SK-N-SH (cell line): ENCODE data around the gene HSF2. TPM values are rescaled to one million over a fixed set of nuclear protein-coding genes. Genes with fewer than 3 reads are reported as not detected.

Experiments
- CTCF ChIA-PET: fragments of 300-600, 350-600 bp; formaldehyde crosslinking; extraction: SDS; loops from one replicate; lab custom pipeline; 2021; lab: Yijun Ruan, JAX
- POLR2A ChIA-PET: fragments of 350-600 bp; sonication (Branson Sonifier 250); formaldehyde crosslinking; extraction: SDS; loops from one replicate; lab custom pipeline; 2020; ENCODE audit warnings: antibody characterized with exemption, inconsistent platforms; lab: Yijun Ruan, JAX
- DNase-seq: peaks from one replicate; pipeline ENCODE4 v3.0.0; 2012
- H2AFZ ChIP-seq: fragments of 200-600 bp; sonication (generic); 2 replicates; pipeline ENCODE4 v1.8.1; 2016; ENCODE audit warnings: antibody characterized with exemption, mild to moderate bottlenecking, low read depth
- H3F3A ChIP-seq: fragments of 200-600 bp; sonication (generic); replicated peaks from 2 replicates; pipeline ENCODE3; 2016; ENCODE audit warnings: antibody characterized with exemption, mild to moderate bottlenecking; ENCODE audit not compliant: insufficient read depth
- H3K27ac ChIP-seq, 2 experiments: fragments of 200-500 bp in 1 of 2; fragments of 200-600 bp in 1 of 2; sonication (Bioruptor generic) in 1 of 2; sonication (generic), shearing (Covaris generic) in 1 of 2; 2 replicates each; pipeline versions ENCODE4 v1.5.1 to v1.6.1; 2014 to 2016; ENCODE audit warnings: low read depth in 2 of 2, inconsistent platforms in 1 of 2, low read length in 1 of 2, mild to moderate bottlenecking in 1 of 2, mixed read lengths in 1 of 2
- H3K27me3 ChIP-seq: fragments of 200-600 bp; sonication (generic), shearing (Covaris generic); 2 replicates; pipeline ENCODE4 v1.6.1; 2016; ENCODE audit warnings: mixed run types; ENCODE audit not compliant: insufficient read depth
- H3K36me3 ChIP-seq, 2 experiments: fragments of 200-500 bp in 1 of 2; fragments of 200-600 bp in 1 of 2; sonication (Bioruptor generic) in 1 of 2; sonication (generic) in 1 of 2; replicated peaks in 1 of 2; 2 replicates each; pipeline versions ENCODE3 to v1.5.1; 2014 to 2016; ENCODE audit warnings: low read length in 1 of 2, mild to moderate bottlenecking in 1 of 2; ENCODE audit not compliant: insufficient read depth in 2 of 2, control insufficient read depth in 1 of 2
- H3K4me1 ChIP-seq, 2 experiments: fragments of 200-500 bp in 1 of 2; fragments of 200-600 bp in 1 of 2; sonication (Bioruptor generic) in 1 of 2; sonication (generic), shearing (Covaris generic) in 1 of 2; 2 replicates each; pipeline versions ENCODE4 v1.5.1 to v1.6.1; 2014 to 2016; ENCODE audit warnings: low read depth in 1 of 2, low read length in 1 of 2, mixed run types in 1 of 2; ENCODE audit not compliant: insufficient read depth in 2 of 2, control insufficient read depth in 1 of 2
- H3K4me2 ChIP-seq: fragments of 200-600 bp; sonication (generic), shearing (Covaris generic); 2 replicates; pipeline ENCODE4 v1.6.1; 2017; ENCODE audit warnings: mixed run types
- H3K4me3 ChIP-seq, 2 experiments: fragments of 200-500 bp in 1 of 2; fragments of 200-600 bp in 1 of 2; sonication (Bioruptor generic) in 1 of 2; sonication (generic), shearing (Covaris generic) in 1 of 2; 2 replicates each; pipeline versions ENCODE4 v1.5.1 to v1.8.1; 2014 to 2016; ENCODE audit warnings: low read depth in 2 of 2, inconsistent platforms in 1 of 2, low read length in 1 of 2, mild to moderate bottlenecking in 1 of 2, mixed read lengths in 1 of 2, moderate library complexity in 1 of 2
- H3K79me2 ChIP-seq: fragments of 200-600 bp; sonication (generic); 2 replicates; pipeline ENCODE4 v1.8.1; 2017; ENCODE audit warnings: mild to moderate bottlenecking; ENCODE audit not compliant: insufficient read depth
- H3K9ac ChIP-seq: fragments of 200-600 bp; sonication (generic); 2 replicates; pipeline ENCODE4 v1.6.1; 2017; ENCODE audit warnings: mixed run types
- H3K9me2 ChIP-seq: fragments of 200-600 bp; sonication (generic); 2 replicates; pipeline ENCODE4 v1.6.1; 2017; ENCODE audit warnings: mixed run types
- H3K9me3 ChIP-seq: fragments of 200-600 bp; sonication (generic); 2 replicates; pipeline ENCODE4 v1.6.1; 2017; ENCODE audit warnings: mixed run types, mild to moderate bottlenecking, moderate library complexity
- H4K20me1 ChIP-seq: fragments of 200-600 bp; sonication (generic); 2 replicates; pipeline ENCODE4 v1.6.1; 2017; ENCODE audit warnings: mild to moderate bottlenecking, mixed run types; ENCODE audit not compliant: insufficient read depth
- CHD2 ChIP-seq: fragments of 150-350 bp; IDR thresholded peaks from 2 replicates; pipeline ENCODE4 v1.6.1; 2018; ENCODE audit warnings: low read length; ENCODE audit not compliant: partially characterized antibody
- CTCF ChIP-seq: fragments of 200-600 bp; sonication (generic); IDR thresholded peaks from 2 replicates; pipeline ENCODE4 v1.6.1; 2017; ENCODE audit warnings: antibody characterized with exemption, mild to moderate bottlenecking, moderate library complexity
- EP300 ChIP-seq, 2 experiments: IDR thresholded peaks; 2 replicates each; pipeline versions ENCODE4 v1.4.0 to v1.6.1; 2012; ENCODE audit warnings: borderline replicate concordance in 1 of 2, low read depth in 1 of 2, low read length in 1 of 2
- EZH2phosphoT487 ChIP-seq: fragments of 200-600 bp; sonication (generic); IDR thresholded peaks from 2 replicates; pipeline ENCODE4 v1.6.1; 2017; ENCODE audit warnings: low read depth, mixed run types, mild to moderate bottlenecking, antibody characterized with exemption, moderate library complexity, borderline replicate concordance
- FOSL2 ChIP-seq: IDR thresholded peaks from 2 replicates; pipeline ENCODE4 v1.4.0; 2012; ENCODE audit warnings: low read depth, mild to moderate bottlenecking, moderate library complexity, borderline replicate concordance
- GABPA ChIP-seq: IDR thresholded peaks from 2 replicates; pipeline ENCODE4 v1.4.0; 2012; ENCODE audit warnings: low read depth, mild to moderate bottlenecking
- GATA2 ChIP-seq: sonication (generic); formaldehyde crosslinking; IDR thresholded peaks from 2 replicates; pipeline ENCODE4 v1.5.0; 2020; ENCODE audit warnings: mild to moderate bottlenecking, missing genetic modification reagents
- IRF3 ChIP-seq: fragments of 150-350 bp; IDR thresholded peaks from 2 replicates; pipeline ENCODE4 v1.6.1; 2016; ENCODE audit warnings: mild to moderate bottlenecking, low read depth, low read length
- MEF2A ChIP-seq: IDR thresholded peaks from 2 replicates; pipeline ENCODE4 v1.4.0; 2012; ENCODE audit warnings: low read depth, borderline replicate concordance
- MXI1 ChIP-seq: IDR thresholded peaks from 2 replicates; pipeline ENCODE4 v1.6.1; 2012; ENCODE audit warnings: mild to moderate bottlenecking, low read depth, low read length, improper control_type of control experiment
- NRF1 ChIP-seq: IDR thresholded peaks from 2 replicates; pipeline ENCODE4 v1.6.1; 2012; ENCODE audit warnings: low read depth, mild to moderate bottlenecking, low read length
- POLR2AphosphoS5 ChIP-seq: IDR thresholded peaks from 2 replicates; pipeline ENCODE4 v1.6.1; 2012; ENCODE audit warnings: low read depth, low read length
- RCOR1 ChIP-seq: fragments of 150-350 bp; IDR thresholded peaks from 2 replicates; pipeline ENCODE4 v1.6.1; 2017; ENCODE audit warnings: antibody characterized with exemption, low read length
- RXRA ChIP-seq: IDR thresholded peaks from 2 replicates; pipeline ENCODE4 v1.4.0; 2012; ENCODE audit warnings: low read depth, mild to moderate bottlenecking, borderline replicate concordance
- SIN3A ChIP-seq: IDR thresholded peaks from 2 replicates; pipeline ENCODE4 v1.6.1; 2012; ENCODE audit warnings: low read depth, mild to moderate bottlenecking, low read length, moderate library complexity, borderline replicate concordance
- SMC3 ChIP-seq: IDR thresholded peaks from 2 replicates; pipeline ENCODE4 v1.6.1; 2012; ENCODE audit warnings: low read depth, low read length, improper control_type of control experiment
- TAF1 ChIP-seq: IDR thresholded peaks from 2 replicates; pipeline ENCODE4 v1.6.1; 2012; ENCODE audit warnings: low read depth, mild to moderate bottlenecking, low read length, moderate library complexity, borderline replicate concordance
- TCF12 ChIP-seq: IDR thresholded peaks from 2 replicates; pipeline ENCODE4 v1.4.0; 2012
- TEAD4 ChIP-seq: IDR thresholded peaks from 2 replicates; pipeline ENCODE4 v1.4.0; 2012; ENCODE audit warnings: mild to moderate bottlenecking, borderline replicate concordance; ENCODE audit not compliant: insufficient read depth
- WGBS: methylation state at CpG from one replicate; pipeline ENCODE4 v1.1.6; 2017; ENCODE audit warnings: low lambda C conversion rate; 5-methylcytosine and 5-hydroxymethylcytosine counted together
- polyA plus RNA-seq, 3 experiments: library from polyadenylated mRNA; depleted of rRNA; stranded (reverse); fragments of >200 nt; gene quantifications; 2 replicates each; pipeline ENCODE4 v1.2.3, GENCODE V29; 2012

Gene HSF2
- polyA plus RNA-seq, 1 of the 3 experiments (the other 2 are of a cell fraction) = 22.2 TPM

DNA sequence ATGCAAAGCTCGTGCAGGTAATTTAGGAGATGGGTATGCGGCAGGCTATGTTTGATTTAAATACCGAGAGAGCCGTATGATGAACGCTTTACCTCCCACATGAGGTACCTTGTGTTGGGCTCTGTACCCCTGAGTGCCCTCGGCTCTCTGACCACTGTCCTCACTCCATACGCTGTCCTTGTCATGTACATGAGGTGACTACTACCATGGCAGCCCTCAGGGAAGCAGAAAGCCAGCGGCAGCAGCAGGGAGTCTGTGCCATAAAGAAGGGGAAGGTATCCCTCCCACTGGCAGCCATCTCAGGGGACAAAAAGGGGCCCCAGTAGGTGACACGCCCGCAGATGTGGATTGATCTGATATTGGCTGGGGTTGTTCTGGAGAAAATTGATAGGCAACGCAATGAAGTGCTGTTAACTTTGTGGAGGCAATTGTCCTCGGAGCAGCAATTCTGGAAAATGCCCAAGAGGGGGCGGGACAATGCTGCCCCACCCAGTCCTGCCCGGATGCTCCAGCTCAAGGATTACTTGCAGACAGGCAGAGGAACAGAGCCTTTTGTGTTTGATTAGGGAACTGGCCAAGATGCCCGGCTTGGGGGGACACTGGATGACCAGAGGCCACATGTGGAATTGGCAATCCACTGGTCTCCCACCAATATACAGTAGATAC, 38.0 kb upstream of the HSF2 start:
- H3F3A ChIP-seq = no peaks in the 10 kb centered on the region
- H3K9me2 ChIP-seq = no peaks in the 10 kb centered on the region
- CTCF ChIA-PET = interaction anchor here (0.8 to 1.9 kb wide), 3 partner anchors 12 to 327 kb away, joined by 3 to 5 read pairs (median 3); no protein-coding TSS in a partner anchor
- no peak overlapping the region for H3K27ac ChIP-seq
- H3K36me3 ChIP-seq = no peaks in the 10 kb centered on the region
- no peak overlapping the region for H2AFZ ChIP-seq
- DNase-seq = no peak
- no peaks in the 10 kb centered on the region for H4K20me1 ChIP-seq
- H3K4me1 ChIP-seq = peaks cover 0 to 6% of the 10 kb centered on the region in 2 experiments; a peak in 1 of 4 replicates
- TF ChIP-seq GABPA (no peak), GATA2 (CRISPR knock-in tag) (no peak), SMC3 (no peak), TCF12 (no peak), EP300 (IDR thresholded peaks at IDR 0.05; ENCODE audit: borderline replicate concordance in 1 of 2, low read depth in 1 of 2, low read length in 1 of 2) (no peak), SIN3A (no peak), POLR2AphosphoS5 (no peak), CTCF (no peak), RXRA (no peak), NRF1 (no peak), RCOR1 (no peak), IRF3 (no peak), EZH2phosphoT487 (no peak), TAF1 (no peak), TEAD4 (no peak), MXI1 (no peak), FOSL2 (no peak), CHD2 (no peak), MEF2A (no peak)
- TF ChIP-seq, all 33 proteins: peak for 0
- H3K4me3 ChIP-seq = no peak overlapping the region
- H3K9me3 ChIP-seq = no peaks in the 10 kb centered on the region
- POLR2A ChIA-PET = no interaction called here
- H3K27me3 ChIP-seq = no peaks in the 10 kb centered on the region
- no peak overlapping the region for H3K9ac ChIP-seq
- WGBS = 52% methylated on average over 15 of the region's 15 CpGs
- H3K79me2 ChIP-seq = no peaks in the 10 kb centered on the region
- H3K4me2 ChIP-seq = no peak overlapping the region
